NT2/D1 (cell line): ENCODE results near the gene INTS1.

Experiments
- YY1 ChIP-seq: IDR thresholded peaks from 2 replicates; pipeline ENCODE4 v1.6.1; 2011; ENCODE audit not compliant: insufficient read length, insufficient read depth
- ZNF274 ChIP-seq: IDR thresholded peaks from 2 replicates; pipeline ENCODE4 v1.6.1; 2011; ENCODE audit warnings: mild to moderate bottlenecking, low read depth, low read length

- no peak for TF ChIP-seq ZNF274
- TF ChIP-seq YY1: no peak
Measured at GRCh38 chr7:1553512-1554210, 49.5 kb upstream of the INTS1 start.
